NCI-H1092 treated with DMSO at 0.1 percent for 48 hours (cell line): ENCODE data around the gene VPS13D.

Experiments used
- DNase-seq: peaks from one replicate; lab custom pipeline; 2025; lab: John Stamatoyannopoulos, UW

Gene VPS13D

DNA sequence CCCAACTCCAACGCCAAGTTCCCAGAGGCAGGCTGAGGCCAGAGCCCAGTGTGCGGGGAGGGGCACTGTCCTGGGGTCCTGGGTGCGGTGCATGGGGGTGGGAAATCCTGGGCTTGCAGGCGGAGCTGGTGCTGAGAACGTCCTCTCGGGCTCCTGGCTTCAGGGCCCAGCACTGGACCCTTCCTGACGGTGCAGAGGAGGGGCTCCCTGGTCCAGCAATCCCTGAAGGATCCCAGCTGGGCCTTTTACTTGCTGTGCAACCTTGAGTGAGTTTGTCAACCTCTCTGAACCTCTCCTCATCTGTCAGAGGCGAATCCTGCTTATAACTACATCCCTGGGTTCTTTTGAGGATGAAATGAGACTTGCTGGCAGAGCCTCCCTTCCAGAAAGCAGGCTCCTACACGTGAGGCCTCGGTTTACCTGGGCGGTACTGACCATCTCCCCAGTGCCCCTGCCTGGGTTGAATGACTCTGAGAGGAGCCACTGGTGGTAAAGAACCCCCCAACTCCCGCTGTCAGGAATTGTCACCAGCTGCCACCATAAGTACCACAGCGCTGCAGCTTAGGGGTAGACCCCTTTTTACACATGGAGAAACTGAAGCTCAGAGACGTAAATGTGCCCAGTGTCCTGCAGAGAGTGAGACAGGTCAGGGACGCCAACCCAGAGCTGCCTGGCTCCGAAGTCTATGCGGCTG is 310.9 kb downstream of the VPS13D start:
- DNase-seq, result no peak

- DNase-seq, result no peak
Measured at GRCh38 chr1:12541274-12542137, 311.7 kb downstream of the VPS13D start.

GRCh38 chr1:12542138-12542465 is 312.3 kb downstream of the VPS13D start:
- no peak for DNase-seq

- no peak for DNase-seq
Measured at GRCh38 chr1:12542616-12543592, 313.1 kb downstream of the VPS13D start.

GRCh38 chr1:12543740-12544154 is 313.9 kb downstream of the VPS13D start:
- DNase-seq, result no peak

DNA sequence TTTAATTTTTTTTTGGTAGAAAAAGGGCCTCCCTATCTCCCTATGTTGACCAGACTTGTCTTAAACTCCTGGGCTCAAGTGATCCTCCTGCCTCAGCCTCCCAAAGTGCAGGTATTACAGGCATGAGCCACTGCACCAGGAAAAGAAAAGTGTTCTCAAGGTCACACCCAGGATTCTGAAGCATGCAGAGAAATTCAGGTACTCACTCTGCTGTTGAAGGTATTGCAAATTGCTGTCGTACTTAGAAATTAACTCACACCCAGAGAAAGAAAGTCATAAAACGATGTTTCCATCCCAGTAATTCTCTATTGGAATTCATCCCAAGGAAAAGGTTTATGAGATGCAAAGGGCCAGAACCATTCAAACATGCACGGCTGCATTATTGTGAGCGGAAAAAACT is 314.5 kb downstream of the VPS13D start:
- no peak for DNase-seq

DNA sequence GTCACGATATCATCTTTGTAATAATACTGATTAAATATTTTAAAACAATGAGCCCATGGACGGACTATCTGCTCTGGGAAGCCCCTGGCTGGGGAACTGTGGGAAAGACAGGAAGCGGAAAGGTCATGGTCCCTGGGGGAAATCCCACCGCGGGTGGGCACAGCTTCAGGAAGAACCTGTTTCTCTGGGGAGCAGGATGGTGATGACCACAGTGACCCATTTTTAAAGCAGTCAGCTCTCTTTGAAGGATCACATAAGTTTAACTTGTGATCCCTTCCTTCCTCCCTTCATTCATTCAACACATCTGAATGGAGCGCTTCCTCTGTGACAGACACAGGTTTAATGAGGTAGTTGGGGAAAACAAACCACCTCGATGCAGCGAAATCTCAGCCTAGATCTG is 315.2 kb downstream of the VPS13D start:
- no peak for DNase-seq

DNA sequence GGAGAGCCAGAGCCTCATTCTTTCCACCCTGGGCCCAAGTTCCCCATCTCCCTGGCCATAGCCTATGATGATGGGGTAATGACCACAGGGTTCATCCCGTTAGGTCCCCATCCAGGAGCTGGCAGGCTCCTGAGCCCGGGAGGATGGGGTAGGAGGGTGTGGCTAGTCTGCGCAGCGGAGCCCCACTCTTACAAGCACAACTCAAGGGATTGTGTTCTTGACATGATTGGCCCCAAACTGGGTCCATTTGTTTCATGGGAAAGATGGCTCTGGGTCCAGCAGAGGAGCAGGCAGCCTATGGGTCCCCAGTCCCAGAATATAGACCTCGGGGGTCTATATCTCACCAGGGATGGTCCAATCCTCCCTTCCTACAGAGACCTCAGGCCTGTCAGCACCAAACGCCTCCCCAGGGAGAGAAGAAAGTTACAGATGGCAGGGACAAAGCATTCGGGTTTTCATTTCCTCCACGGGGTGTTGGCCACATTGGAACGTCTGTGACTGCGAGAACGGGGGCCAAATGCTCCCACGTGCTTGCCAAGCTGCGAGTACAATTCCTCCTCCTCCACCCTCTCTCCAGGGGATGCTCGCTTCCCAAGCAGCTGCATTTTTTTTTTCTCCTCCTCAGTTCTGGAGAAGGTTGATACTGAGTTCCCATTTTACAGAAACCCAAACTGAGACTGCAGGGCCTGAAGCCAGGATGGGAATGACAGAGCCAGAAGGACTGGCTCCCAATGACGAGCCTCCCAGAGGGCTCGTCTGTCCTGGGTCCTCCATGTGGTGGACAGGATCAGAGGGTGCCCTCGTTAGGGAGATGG is 317.1 kb downstream of the VPS13D start:
- no peak for DNase-seq

DNA sequence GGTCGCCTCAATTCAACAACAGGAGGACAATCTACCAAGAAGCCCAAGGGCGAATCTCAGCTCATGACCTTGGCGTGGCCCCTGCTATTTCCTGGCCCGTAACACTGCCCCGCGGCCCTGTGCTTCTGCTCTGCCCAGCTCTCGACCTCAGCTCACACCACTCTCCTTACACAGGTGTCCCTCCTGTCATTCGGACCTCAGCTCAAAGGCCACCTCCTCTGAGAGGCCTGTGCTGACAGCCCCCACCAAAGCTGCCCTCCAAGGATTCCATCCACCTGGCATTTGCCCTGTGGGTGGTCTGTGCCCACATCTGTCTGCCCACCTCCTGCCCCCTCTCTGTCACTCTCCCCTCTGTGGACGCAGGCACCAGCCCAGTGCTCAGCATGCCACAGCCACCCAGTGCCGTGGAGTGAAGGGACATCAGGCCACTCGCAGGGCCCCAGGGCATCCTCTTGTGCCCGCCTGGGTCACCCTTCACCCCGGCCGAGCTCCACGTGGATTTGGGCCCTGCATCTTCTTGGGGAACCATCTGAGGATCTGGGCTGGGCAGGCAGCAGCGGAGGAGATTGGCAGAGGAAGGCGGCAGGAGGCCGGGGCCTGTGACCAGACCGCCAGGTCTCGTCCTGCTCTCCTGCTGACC is 317.9 kb downstream of the VPS13D start:
- DNase-seq, result no peak

GRCh38 chr1:12548279-12548972 is 318.6 kb downstream of the VPS13D start:
- no peak for DNase-seq

DNA sequence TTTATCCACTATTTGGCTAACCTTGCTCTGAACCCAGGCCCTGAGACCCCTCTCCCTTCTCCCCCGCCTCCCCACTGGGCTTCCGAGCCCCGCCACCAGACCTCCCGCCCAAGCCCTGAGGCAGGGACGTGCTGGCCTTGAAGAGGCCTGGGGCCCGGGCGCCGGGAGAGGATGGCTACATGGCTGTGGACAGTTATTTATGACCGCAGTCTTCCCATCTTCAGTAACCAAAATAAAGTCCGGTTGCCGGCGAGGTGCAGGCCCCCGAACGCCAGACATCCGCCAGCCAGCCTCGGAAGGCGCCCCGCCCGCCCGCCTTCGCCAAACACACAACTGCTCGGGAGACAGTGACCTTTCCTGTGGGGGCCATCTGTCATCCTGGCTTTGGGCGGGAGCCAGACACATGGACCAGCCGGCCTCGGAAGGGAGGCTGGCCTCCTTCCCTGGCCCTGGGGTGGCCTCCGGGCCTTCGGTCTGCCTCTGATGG is 319.2 kb downstream of the VPS13D start:
- DNase-seq, result no peak

DNA sequence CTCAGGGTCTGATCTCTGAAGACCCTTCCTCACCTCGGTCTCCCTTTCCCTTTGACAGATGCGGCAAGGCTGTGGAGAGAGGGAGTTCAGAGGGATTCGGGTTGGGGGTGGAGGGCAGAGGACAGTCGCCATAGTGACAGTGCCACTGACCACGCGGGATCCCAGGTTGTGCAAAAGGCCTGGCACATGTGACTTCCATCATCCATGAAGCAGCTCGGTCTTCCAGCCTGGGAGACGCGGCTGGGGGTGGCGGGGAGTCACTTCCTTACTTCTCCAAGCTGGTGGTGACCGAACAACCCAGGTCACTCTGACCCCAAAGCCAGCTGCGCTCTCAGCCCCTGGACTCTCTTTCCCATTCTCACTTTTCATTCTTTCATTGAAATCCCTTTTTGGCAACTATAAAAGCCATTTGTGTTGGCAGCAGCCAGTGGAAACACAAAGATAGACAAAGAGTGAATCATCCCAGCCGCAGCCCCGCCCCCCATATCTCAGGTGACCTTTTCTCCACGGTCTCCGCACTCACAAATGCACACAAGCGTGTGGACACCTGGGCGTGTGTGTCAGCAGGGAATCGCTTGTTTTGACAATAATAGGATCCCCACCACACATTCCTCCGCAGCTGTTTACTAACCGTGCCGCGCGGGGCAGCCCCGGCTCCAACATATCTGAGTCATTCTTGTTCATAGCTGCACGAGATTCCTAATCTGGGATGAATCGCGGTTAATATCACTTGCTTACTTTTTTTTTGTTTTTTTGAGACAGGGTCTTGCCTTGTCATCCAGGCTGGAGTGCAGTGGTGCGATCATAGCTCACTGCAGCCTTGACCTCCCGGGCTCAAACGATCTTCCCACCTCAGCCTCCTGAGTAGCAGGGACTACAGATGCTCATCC is 319.9 kb downstream of the VPS13D start:
- DNase-seq, result no peak

GRCh38 chr1:12551584-12551983 is 321.8 kb downstream of the VPS13D start:
- DNase-seq, result no peak

DNA sequence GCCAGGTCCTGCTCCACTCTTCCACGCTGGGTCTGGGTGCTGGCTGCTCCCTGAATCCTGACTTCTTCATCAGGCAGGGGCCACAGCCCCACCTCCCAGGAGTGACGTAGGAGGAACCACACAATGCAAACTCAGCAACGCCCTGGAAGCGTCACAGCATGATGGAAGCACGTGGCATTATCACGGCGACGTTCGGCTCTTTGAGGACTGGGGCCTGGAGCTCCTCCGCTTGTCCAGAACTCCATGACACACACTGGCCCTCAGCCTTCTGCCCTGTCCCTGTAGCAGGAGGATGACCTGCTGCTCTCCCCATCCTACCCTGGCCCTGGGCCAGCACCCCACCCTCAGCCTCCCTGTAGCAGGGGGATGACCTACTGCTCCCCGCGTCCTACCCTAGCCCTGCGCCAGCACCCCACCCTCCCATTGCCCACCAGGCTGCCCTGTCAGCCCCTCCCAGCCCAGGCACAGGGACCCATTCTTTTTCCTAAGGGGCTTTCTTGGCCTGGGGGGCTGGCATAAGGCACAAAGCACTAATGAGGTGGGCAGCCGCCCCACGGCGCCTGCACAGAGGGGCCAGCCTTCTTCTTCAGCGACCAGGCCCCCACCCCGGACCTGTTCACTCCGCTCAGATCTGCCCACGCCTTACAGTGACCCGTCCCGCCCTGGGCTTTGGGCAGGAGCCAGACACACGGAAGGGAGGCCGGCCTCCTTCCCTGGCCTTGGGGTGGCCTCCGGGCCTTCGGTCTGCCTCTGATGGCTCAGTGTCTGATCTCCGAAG is 322.5 kb downstream of the VPS13D start:
- DNase-seq, result no peak

- no peak for DNase-seq
Measured at GRCh38 chr1:12552951-12553921, 323.4 kb downstream of the VPS13D start.

DNA sequence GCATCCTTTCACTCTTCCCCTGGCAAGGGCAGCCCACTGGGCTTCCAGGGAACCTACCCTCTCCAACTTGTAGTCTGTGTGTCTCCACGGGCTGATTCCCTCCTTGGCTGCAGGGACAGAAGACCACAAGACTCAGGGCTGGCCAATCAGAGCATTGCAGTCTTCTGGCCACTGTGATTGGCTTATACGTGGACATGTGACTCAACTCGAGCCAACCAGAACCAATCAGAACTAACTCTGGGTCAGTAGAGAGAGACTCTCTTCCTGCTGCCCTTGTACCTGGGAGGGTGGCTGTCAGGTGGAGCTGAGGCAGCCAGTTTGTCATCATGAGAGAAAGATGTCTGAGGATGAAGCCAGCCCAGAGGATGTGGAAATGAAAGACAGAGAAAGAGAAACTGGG is 324.1 kb downstream of the VPS13D start:
- no peak for DNase-seq
